ENCODE data around the gene CLCN3. TPM values are rescaled to one million over a fixed set of nuclear protein-coding genes. Genes with fewer than 3 reads are reported as not detected.
A peak's percentile ranks its signal among the peaks of the same experiment; 100 is the strongest.

The CLCN3 gene
- total RNA-seq, 4 donors from 2014 or later, result 46.8 to 91.1 (median 69.3) TPM

DNA sequence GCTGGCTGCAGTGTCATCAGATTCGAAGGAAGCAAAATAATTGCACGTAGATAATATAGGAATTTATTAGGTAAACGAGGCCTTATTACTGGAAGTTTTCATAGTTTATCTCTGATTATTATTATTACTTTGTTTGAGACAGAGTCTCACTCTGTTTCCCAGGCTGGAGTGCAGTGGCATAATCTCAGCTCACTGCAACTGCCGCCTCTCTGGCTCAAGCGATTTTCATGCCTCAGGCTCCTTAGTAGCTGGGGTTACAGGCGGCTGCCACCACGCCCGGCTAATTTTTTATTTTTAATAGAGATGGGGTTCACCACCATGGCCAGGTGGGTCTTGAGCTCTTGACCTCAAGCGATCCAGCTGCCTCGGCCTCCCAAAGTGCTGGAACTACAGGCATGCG, 12.5 kb downstream of the CLCN3 start:
- in situ Hi-C loops (cut with MboI; ENCODE audit: low pct_ligation_motif_present in 1 of 4, low pct_unique_long_range_greater_than_20kb in 1 of 4, low sequenced_read_pairs in 3 of 4) (loop anchor here in 1 of 4 donors (25.0 kb wide), 1 partner anchor 404 kb away; the partner anchor contains the start of gene MFAP3L), intact Hi-C loops (cut with DNase I; ENCODE audit: low total_unique reads) (no loop called here)
- H3K36me3 ChIP-seq, result no peaks in the 10 kb centered on the region
- H3K27me3 ChIP-seq, result no peaks in the 10 kb centered on the region
- 92 to 97% methylated on average over 10 to 11 of the region's 11 CpGs for WGBS, 2 donors (ENCODE audit: low coverage in 1 of 2)
- no peak for DNase-seq
- TF ChIP-seq POLR2A (IDR thresholded peaks at IDR 0.05), result no peak
- TF ChIP-seq EP300 (IDR thresholded peaks at IDR 0.05; ENCODE audit: low read depth), result no peak
- TF ChIP-seq CTCF (IDR thresholded peaks at IDR 0.05), result no peak
- TF ChIP-seq POLR2AphosphoS5 (IDR thresholded peaks at IDR 0.05), result no peak
- no peak overlapping the region for H3K27ac ChIP-seq
- no peak overlapping the region for H3K4me3 ChIP-seq
- H3K9me3 ChIP-seq, result no peaks in the 10 kb centered on the region
- peaks cover 5 to 33% (median 10%) of the 10 kb centered on the region in 4 donors for H3K4me1 ChIP-seq

DNA sequence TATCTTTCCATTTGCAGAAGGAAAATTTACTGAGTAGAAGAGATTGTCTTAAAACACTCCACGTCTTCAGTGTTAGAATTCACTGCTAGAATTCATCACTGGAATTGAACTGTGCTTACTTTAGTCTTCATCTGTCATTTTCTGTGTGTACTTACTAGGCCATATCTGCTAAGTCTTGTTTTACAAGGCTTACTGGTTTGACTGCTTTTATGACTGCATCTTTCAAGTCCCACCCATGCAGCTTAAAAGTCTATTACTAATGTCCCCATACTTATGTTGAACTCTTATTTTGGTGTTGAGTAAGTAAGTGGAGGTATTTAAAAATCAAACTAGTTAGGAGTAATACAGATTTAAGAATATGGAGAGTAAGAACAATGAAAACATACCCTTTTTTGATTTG, 14.6 kb downstream of the CLCN3 start:
- no peaks in the 10 kb centered on the region for H3K9me3 ChIP-seq
- 46 to 56% methylated on average over 1 of the region's 1 CpG for WGBS, 2 donors (ENCODE audit: low coverage in 1 of 2)
- in situ Hi-C loops (cut with MboI; ENCODE audit: low pct_ligation_motif_present in 1 of 4, low pct_unique_long_range_greater_than_20kb in 1 of 4, low sequenced_read_pairs in 3 of 4) (loop anchor here in 1 of 4 donors (25.0 kb wide), 1 partner anchor 402 kb away; the partner anchor contains the start of gene MFAP3L), intact Hi-C loops (cut with DNase I; ENCODE audit: low total_unique reads) (no loop called here)
- H3K4me3 ChIP-seq, result no peak overlapping the region
- no peaks in the 10 kb centered on the region for H3K27me3 ChIP-seq
- no peak for TF ChIP-seq EP300 (IDR thresholded peaks at IDR 0.05; ENCODE audit: low read depth)
- TF ChIP-seq POLR2A (IDR thresholded peaks at IDR 0.05), result no peak
- TF ChIP-seq CTCF (IDR thresholded peaks at IDR 0.05), result no peak
- TF ChIP-seq POLR2AphosphoS5 (IDR thresholded peaks at IDR 0.05), result peak in 2 of 3 donors; percentile 51 to 69
- H3K27ac ChIP-seq, result peak overlapping the region in 3 of 4 donors; percentile 30 to 37 (median 32)
- no peaks in the 10 kb centered on the region for H3K36me3 ChIP-seq
- no peak for DNase-seq
- H3K4me1 ChIP-seq, result peaks cover 5 to 36% (median 10%) of the 10 kb centered on the region in 4 donors

- peaks cover 0 to 30% (median under 1%) of the 10 kb centered on the region in 4 donors for H3K4me1 ChIP-seq
- H3K9me3 ChIP-seq, result no peaks in the 10 kb centered on the region
- H3K36me3 ChIP-seq, result peaks cover 0 to 10% (median 0%) of the 10 kb centered on the region in 4 donors
- no peak for TF ChIP-seq CTCF (IDR thresholded peaks at IDR 0.05)
- TF ChIP-seq POLR2A (IDR thresholded peaks at IDR 0.05), result no peak
- no peak for TF ChIP-seq EP300 (IDR thresholded peaks at IDR 0.05; ENCODE audit: low read depth)
- TF ChIP-seq POLR2AphosphoS5 (IDR thresholded peaks at IDR 0.05), result no peak
- no peaks in the 10 kb centered on the region for H3K27me3 ChIP-seq
- intact Hi-C loops (cut with DNase I; ENCODE audit: low total_unique reads), result no loop called here
- in situ Hi-C loops (cut with MboI; ENCODE audit: low pct_ligation_motif_present in 1 of 4, low pct_unique_long_range_greater_than_20kb in 1 of 4, low sequenced_read_pairs in 3 of 4), result loop anchor here in 1 of 4 donors (25.0 kb wide), 1 partner anchor 397 kb away; the partner anchor contains the start of gene MFAP3L
- H3K4me3 ChIP-seq, result no peak overlapping the region
- no peak for DNase-seq
- no peak overlapping the region for H3K27ac ChIP-seq
Measured at GRCh38 chr4:169640261-169640870, 20.0 kb downstream of the CLCN3 start.

- no peaks in the 10 kb centered on the region for H3K27me3 ChIP-seq
- no peak overlapping the region for H3K4me3 ChIP-seq
- DNase-seq, result no peak
- intact Hi-C loops (cut with DNase I; ENCODE audit: low total_unique reads) (no loop called here), in situ Hi-C loops (cut with MboI; ENCODE audit: low pct_ligation_motif_present in 1 of 4, low pct_unique_long_range_greater_than_20kb in 1 of 4, low sequenced_read_pairs in 3 of 4) (loop anchor here in 1 of 4 donors (25.0 kb wide), 1 partner anchor 392 kb away; the partner anchor contains the start of gene MFAP3L)
- WGBS, 2 donors (ENCODE audit: low coverage in 1 of 2), result 76 to 80% methylated on average over 7 of the region's 7 CpGs
- TF ChIP-seq EP300 (IDR thresholded peaks at IDR 0.05; ENCODE audit: low read depth) (no peak), POLR2AphosphoS5 (IDR thresholded peaks at IDR 0.05) (no peak), CTCF (IDR thresholded peaks at IDR 0.05) (no peak), POLR2A (IDR thresholded peaks at IDR 0.05) (no peak)
- H3K4me1 ChIP-seq, result peaks cover 0 to 47% (median 12%) of the 10 kb centered on the region in 4 donors
- H3K27ac ChIP-seq, result peak overlapping the region in 3 of 4 donors; percentile 21 to 62 (median 42)
- no peaks in the 10 kb centered on the region for H3K9me3 ChIP-seq
- peaks cover 0 to 10% (median 0%) of the 10 kb centered on the region in 4 donors for H3K36me3 ChIP-seq
Measured at GRCh38 chr4:169644802-169645201, 24.4 kb downstream of the CLCN3 start.

Measured in transverse colon (tissue), 4 donors.